K562 (cell line): ENCODE data around the gene NNAT. TPM values are rescaled to one million over a fixed set of nuclear protein-coding genes. Genes with fewer than 3 reads are reported as not detected.

Experiments
- ATAC-seq: fragments of 200-7000 bp; cut with Tn5 transposase; 3 replicates; pipeline ENCODE4 v1.9.1; 2020; ENCODE audit warnings: moderate library complexity
- BruUV-seq: library from RNA; stranded (reverse); fragments of 400-500 nt; replicated peaks from 2 replicates; lab custom pipeline; 2021; lab: Mats Ljungman, UMichigan
- CTCF ChIA-PET: fragments of 300-600 bp; formaldehyde crosslinking; extraction: SDS; loops from one replicate; lab custom pipeline; 2021; ENCODE audit warnings: low intra/inter-chr PET ratio; lab: Yijun Ruan, JAX
- POLR2A ChIA-PET: fragments of 300-600, 350-650 bp; sonication (Branson Sonifier 250); formaldehyde crosslinking; extraction: SDS; loops from one replicate; lab custom pipeline; 2021; ENCODE audit warnings: antibody characterized with exemption, inconsistent platforms; lab: Yijun Ruan, JAX
- DNase-seq, 4 experiments: peaks; one replicate each; pipeline versions ENCODE4 v3.0.0 to v3.0.0-alpha.2; 2011 to 2018; ENCODE audit warnings: low spot score in 3 of 4, mixed read lengths in 3 of 4; ENCODE audit errors: extremely low read depth in 1 of 4
- FAIRE-seq: peaks from 2 replicates; lab custom pipeline; 2011; peaks lifted over from hg19 to GRCh38; lab: Jason Lieb, UNC
- H2AFZ ChIP-seq: 2 replicates; pipeline ENCODE4 v1.6.0; 2011; ENCODE audit warnings: low read depth, low read length, control low read depth, inconsistent platforms
- H3K27ac ChIP-seq: fragments of 200-600 bp; 3 replicates; pipeline ENCODE4 v1.8.0; 2011; ENCODE audit warnings: low read depth, mild to moderate bottlenecking, control low read depth, inconsistent platforms, low read length, moderate library complexity, mixed read lengths; ENCODE audit errors: extremely low read depth
- H3K27me3 ChIP-seq, 2 experiments: fragments of 300-600 bp in 1 of 2; 2 replicates in 1 of 2; 3 replicates in 1 of 2; pipeline versions ENCODE4 v1.6.0 to v1.8.0; 2011; ENCODE audit warnings: inconsistent platforms in 2 of 2, low read length in 2 of 2, mild to moderate bottlenecking in 1 of 2, mixed read lengths in 1 of 2, moderate library complexity in 1 of 2; ENCODE audit not compliant: control insufficient read depth in 2 of 2, insufficient read depth in 2 of 2
- H3K36me3 ChIP-seq: fragments of 300-600 bp; 3 replicates; pipeline ENCODE4 v1.8.0; 2011; ENCODE audit warnings: mild to moderate bottlenecking, low read length, inconsistent platforms; ENCODE audit not compliant: control insufficient read depth, insufficient read depth
- H3K4me1 ChIP-seq, 2 experiments: fragments of 200-600 bp in 1 of 2; replicated peaks in 1 of 2; 2 replicates in 1 of 2; 3 replicates in 1 of 2; pipeline versions ENCODE4 v1.5.1 to v1.8.0; 2011; ENCODE audit warnings: inconsistent platforms in 2 of 2, low read length in 2 of 2, mild to moderate bottlenecking in 1 of 2, mixed read lengths in 1 of 2, moderate library complexity in 1 of 2; ENCODE audit not compliant: control insufficient read depth in 2 of 2, insufficient read depth in 2 of 2
- H3K4me2 ChIP-seq: 2 replicates; pipeline ENCODE4 v1.6.1; 2011; ENCODE audit warnings: low read length, control low read depth, inconsistent platforms, mixed read lengths; ENCODE audit not compliant: insufficient read depth
- H3K4me3 ChIP-seq: fragments of 200-600 bp; sonication (generic), shearing (Covaris generic); 2 replicates; pipeline ENCODE4 v1.5.1; 2016; ENCODE audit warnings: control low read depth, inconsistent platforms
- H3K79me2 ChIP-seq: fragments of 200-600 bp; 3 replicates; pipeline ENCODE4 v1.8.0; 2011; ENCODE audit warnings: low read length, inconsistent platforms; ENCODE audit not compliant: control insufficient read depth, insufficient read depth
- H3K9ac ChIP-seq, 2 experiments: 2 replicates each; pipeline versions ENCODE4 v1.6.0 to v1.6.1; 2011; ENCODE audit warnings: low read depth in 2 of 2, low read length in 2 of 2, control low read depth in 1 of 2, inconsistent platforms in 1 of 2, mild to moderate bottlenecking in 1 of 2, mixed read lengths in 1 of 2; ENCODE audit not compliant: insufficient read depth in 1 of 2
- H3K9me1 ChIP-seq: one replicate; pipeline ENCODE4 v1.6.0; 2011; ENCODE audit warnings: inconsistent platforms, mild to moderate bottlenecking, low read length, moderate library complexity; ENCODE audit not compliant: control insufficient read depth, insufficient read depth
- H3K9me3 ChIP-seq: replicated peaks from 2 replicates; pipeline ENCODE4 v1.5.1; 2011; ENCODE audit warnings: low read depth, low read length, inconsistent platforms; ENCODE audit not compliant: control insufficient read depth, insufficient read depth
- H4K20me1 ChIP-seq: replicated peaks from 2 replicates; pipeline ENCODE4 v1.6.1; 2011; ENCODE audit warnings: low read length, inconsistent platforms, mixed read lengths; ENCODE audit not compliant: control insufficient read depth, insufficient read depth
- CBX8 ChIP-seq: fragments of 200-600 bp; sonication (generic); IDR thresholded peaks from 2 replicates; pipeline ENCODE4 v1.6.1; 2012; ENCODE audit warnings: borderline replicate concordance, mixed run types, low read depth, mild to moderate bottlenecking, moderate library complexity, mixed read lengths, low read length, control low read depth, inconsistent platforms; ENCODE audit not compliant: poor library complexity, severe bottlenecking; ENCODE audit errors: extremely low read depth
- DPF2 ChIP-seq: fragments of 450-650 bp; IDR thresholded peaks from 2 replicates; pipeline ENCODE4 v1.6.1; 2016
- FOXA1 ChIP-seq: fragments of 450-650 bp; IDR thresholded peaks from 2 replicates; pipeline ENCODE4 v1.6.1; 2016; ENCODE audit warnings: mild to moderate bottlenecking, borderline replicate concordance
- HDAC1 ChIP-seq, 2 experiments: fragments of 450-650 bp; IDR thresholded peaks; 2 replicates each; pipeline ENCODE4 v1.6.1; 2016 to 2017; ENCODE audit warnings: inconsistent platforms in 1 of 2, mild to moderate bottlenecking in 1 of 2, moderate library complexity in 1 of 2
- HDAC8 ChIP-seq: fragments of 450-650 bp; IDR thresholded peaks from 2 replicates; pipeline ENCODE4 v1.6.1; 2016; ENCODE audit warnings: mild to moderate bottlenecking, missing genetic modification characterization, moderate library complexity, missing compliant biosample characterization
- NFE2L1 ChIP-seq: fragments of 450-650 bp; IDR thresholded peaks from 2 replicates; pipeline ENCODE4 v1.6.1; 2016; ENCODE audit warnings: missing genetic modification characterization, low read depth, mild to moderate bottlenecking, missing compliant biosample characterization, moderate library complexity, borderline replicate concordance
- NR2C1 ChIP-seq, 2 experiments: fragments of 450-650 bp; IDR thresholded peaks; 2 replicates each; pipeline ENCODE4 v1.6.1; 2017; ENCODE audit warnings: mild to moderate bottlenecking in 2 of 2, antibody characterized with exemption in 1 of 2, inconsistent platforms in 1 of 2, missing compliant biosample characterization in 1 of 2, missing genetic modification characterization in 1 of 2
- NRF1 ChIP-seq, 2 experiments: fragments of 450-650 bp; IDR thresholded peaks in 1 of 2; conservative IDR thresholded peaks in 1 of 2; 2 replicates each; pipeline ENCODE4 v1.6.1; 2014; ENCODE audit warnings: mild to moderate bottlenecking in 2 of 2
- NUFIP1 ChIP-seq: fragments of 450-650 bp; IDR thresholded peaks from 2 replicates; pipeline ENCODE4 v1.6.1; 2018; ENCODE audit not compliant: partially characterized antibody
- ZBTB1 ChIP-seq: sonication (generic); formaldehyde crosslinking; IDR thresholded peaks from 2 replicates; pipeline ENCODE4 v1.8.1; 2023; ENCODE audit warnings: missing genetic modification reagents, low read depth, mild to moderate bottlenecking, borderline replicate concordance
- ZNF668 ChIP-seq: fragments of 250-450 bp; sonication (Bioruptor Pico); IDR thresholded peaks from 2 replicates; pipeline ENCODE4 v1.8.0; 2022; ENCODE audit warnings: mild to moderate bottlenecking, inconsistent platforms
- WGBS: fragments of 100-300 bp; shearing (Covaris generic); methylation state at CpG from one replicate; pipeline ENCODE4 v1.1.6; 2016; ENCODE audit warnings: low coverage, mixed read lengths; ENCODE audit not compliant: insufficient coverage; ENCODE audit errors: missing lambda C conversion rate; 5-methylcytosine and 5-hydroxymethylcytosine counted together
- in situ Hi-C: fragments of 300-500 bp; cut with MboI; formaldehyde crosslinking; loops from 4 replicates; pipeline ENCODE4 v1.15.0; 2018; ENCODE audit warnings: inconsistent platforms, mixed read lengths
- intact Hi-C: fragments of 100-400 bp; cut with micrococcal nuclease; formaldehyde crosslinking; loops from 2 replicates; pipeline ENCODE4 v1.14.2; 2022
- polyA plus RNA-seq, 8 experiments: library from polyadenylated mRNA; depleted of rRNA in 4 of 8; stranded (reverse) in 5 of 8; unstranded in 3 of 8; fragments of >200 nt; fragmentation: Nextera tagmentation in 2 of 8; fragmentation: Illumina TruSeq in 1 of 8; extraction: Ambion mirVana in 2 of 8; extraction: Trizol in 1 of 8; gene quantifications; 2 replicates each; pipeline versions ENCODE4 v1.2.1 to v1.2.3, GENCODE V29; 2011 to 2014; ENCODE audit warnings: inconsistent platforms in 1 of 8, missing spikeins in 1 of 8
- total RNA-seq, 7 experiments: library from RNA; depleted of rRNA in 6 of 7; stranded (reverse); fragments of >200 nt in 6 of 7; fragmentation: Illumina TruSeq in 2 of 7; extraction: Trizol in 2 of 7; gene quantifications; 2 replicates each; pipeline versions ENCODE4 v1.2.1 to v1.2.3, GENCODE V29; 2011 to 2021; ENCODE audit warnings: low replicate concordance in 1 of 7
- TF ChIP-seq, protein P1 (sequence below): sonication (generic); formaldehyde crosslinking; IDR thresholded peaks from 2 replicates; pipeline ENCODE4 v1.8.0; 2023; ENCODE audit warnings: mild to moderate bottlenecking, missing genetic modification reagents
- TF ChIP-seq, protein P2 (sequence below): fragments of 450-650 bp; formaldehyde crosslinking; conservative IDR thresholded peaks from 2 replicates; pipeline ENCODE4 v1.4.0; 2022; ENCODE audit warnings: mild to moderate bottlenecking, missing genetic modification characterization

NNAT gene
- total and polyA plus RNA-seq, 9 of the 15 experiments (the other 6 are each of a cell fraction or from before 2014, with no cell fraction given), result 0.13 TPM; not detected in 8

DNA sequence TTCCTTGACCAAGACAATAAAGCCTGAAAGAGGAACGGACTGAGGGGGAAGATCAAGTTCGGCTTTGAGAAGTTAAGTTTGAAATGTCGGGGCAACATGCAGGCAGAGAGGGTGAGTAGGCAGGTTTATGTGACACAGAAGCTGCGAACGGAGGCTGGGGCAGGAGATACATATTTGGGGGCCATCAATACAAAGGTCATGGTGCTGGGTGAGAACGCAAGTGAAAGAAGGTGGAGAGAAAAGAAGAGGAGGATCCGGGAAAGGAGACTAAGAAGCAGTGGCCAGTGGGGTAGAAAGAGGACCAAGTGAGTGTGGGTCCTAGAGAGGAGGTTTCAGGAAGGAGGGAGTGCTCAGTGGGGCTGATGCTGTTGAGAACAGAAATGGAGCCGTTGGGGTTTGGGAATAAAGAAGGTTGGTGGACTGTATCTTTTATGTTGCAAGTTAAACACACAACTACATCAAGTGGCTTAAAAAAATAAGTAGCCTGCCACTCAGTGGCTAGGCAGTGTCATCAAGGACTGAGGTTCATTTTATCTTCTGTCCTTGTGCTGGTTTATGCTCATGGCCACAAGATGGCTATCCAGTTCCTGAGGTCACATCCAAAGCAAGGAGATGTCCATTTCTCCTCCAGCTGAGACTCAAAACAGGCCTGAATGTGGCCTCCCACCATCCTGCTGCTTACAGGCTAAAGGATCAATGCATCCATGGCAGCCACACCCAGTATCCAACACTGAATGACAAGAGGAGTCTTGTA is 8.3 kb downstream of the NNAT start (continued):
- TF ChIP-seq NRF1 (conservative IDR thresholded peaks at IDR 0.05 in 1 of 2, IDR thresholded peaks at IDR 0.05 in 1 of 2) (0 out of 4 replicates have a peak, but pooled peaks of 1 of the 2 experiments have one; percentile 10), DPF2 (no peak)

DNA sequence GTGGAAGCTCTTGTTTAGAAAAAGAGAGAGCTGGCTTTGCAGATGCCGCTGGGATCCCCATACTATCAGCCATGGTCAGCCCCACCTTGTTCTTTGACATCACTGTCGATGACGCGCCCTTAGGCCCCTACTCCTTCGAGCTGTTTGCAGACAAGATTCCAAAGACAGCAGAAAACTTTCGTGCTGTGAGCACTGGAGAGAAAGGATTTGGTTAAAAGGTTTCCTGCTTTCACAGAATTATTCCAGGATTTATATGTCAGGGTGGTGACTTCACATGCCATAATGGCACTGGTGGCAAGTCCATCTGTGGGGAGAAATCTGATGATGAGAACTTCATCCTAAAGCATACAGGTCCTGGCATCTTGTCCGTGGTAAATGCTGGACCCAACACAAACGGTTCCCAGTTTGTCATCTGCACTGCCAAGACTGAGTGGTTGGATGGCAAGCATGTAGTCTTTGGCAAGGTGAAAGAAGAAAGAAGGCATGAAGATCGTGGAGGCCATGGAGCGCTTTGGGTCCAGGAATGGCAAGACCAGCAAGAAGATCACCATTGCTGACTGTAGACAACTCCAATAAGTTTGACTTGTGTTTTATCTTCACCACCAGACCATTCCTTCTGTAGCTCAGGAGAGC is 9.0 kb downstream of the NNAT start:
- Histone ChIP-seq H3K27ac (no peak overlapping the region), H3K9me1 (peaks cover 1% of the 10 kb centered on the region), H3K79me2 (peaks cover 24% of the 10 kb centered on the region), H3K9ac (no peak overlapping the region), H3K27me3 (no peaks in the 10 kb centered on the region), H4K20me1 (no peaks in the 10 kb centered on the region; the same call in 1 of the 2 replicates), H3K4me3 (no peak overlapping the region), H3K4me1 (peaks cover 20 to 23% of the 10 kb centered on the region in 2 experiments), H3K9me3 (no peaks in the 10 kb centered on the region), H3K4me2 (no peak overlapping the region), H3K36me3 (0 out of 3 replicates have a peak, but pooled peaks cover under 1% of the 10 kb centered on the region), H2AFZ (no peak overlapping the region)
- WGBS, result 41% methylated on average over 10 of the region's 10 CpGs
- intact Hi-C loops, result loop anchor here (2.0 to 5.0 kb wide), 3 partner anchors 138 to 263 kb away; no protein-coding TSS in a partner anchor
- in situ Hi-C loops, result loop anchor here (5.0 to 10.0 kb wide), 2 partner anchors 258 to 275 kb away; no protein-coding TSS in a partner anchor
- DNase-seq (no peak), ATAC-seq (no peak), FAIRE-seq (no peak)
- BruUV-seq, result no TSS peak
- ChIA-PET POLR2A (interaction anchor here (0.6 to 0.8 kb wide), 2 partner anchors 29 to 364 kb away, joined by 3 to 4 read pairs; no protein-coding TSS in a partner anchor), CTCF (no interaction called here)
- TF ChIP-seq ZNF668, result no peak
- TF ChIP-seq CBX8, result no peak
- TF ChIP-seq, protein P1, sequence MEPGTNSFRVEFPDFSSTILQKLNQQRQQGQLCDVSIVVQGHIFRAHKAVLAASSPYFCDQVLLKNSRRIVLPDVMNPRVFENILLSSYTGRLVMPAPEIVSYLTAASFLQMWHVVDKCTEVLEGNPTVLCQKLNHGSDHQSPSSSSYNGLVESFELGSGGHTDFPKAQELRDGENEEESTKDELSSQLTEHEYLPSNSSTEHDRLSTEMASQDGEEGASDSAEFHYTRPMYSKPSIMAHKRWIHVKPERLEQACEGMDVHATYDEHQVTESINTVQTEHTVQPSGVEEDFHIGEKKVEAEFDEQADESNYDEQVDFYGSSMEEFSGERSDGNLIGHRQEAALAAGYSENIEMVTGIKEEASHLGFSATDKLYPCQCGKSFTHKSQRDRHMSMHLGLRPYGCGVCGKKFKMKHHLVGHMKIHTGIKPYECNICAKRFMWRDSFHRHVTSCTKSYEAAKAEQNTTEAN (CRISPR knock-in tag), result no peak
- no peak for TF ChIP-seq FOXA1
- no peak for TF ChIP-seq HDAC8 (tag)
- TF ChIP-seq NFE2L1 (tag), result no peak
- TF ChIP-seq HDAC1 (IDR thresholded peaks at IDR 0.05), result no peak
- TF ChIP-seq, protein P2, sequence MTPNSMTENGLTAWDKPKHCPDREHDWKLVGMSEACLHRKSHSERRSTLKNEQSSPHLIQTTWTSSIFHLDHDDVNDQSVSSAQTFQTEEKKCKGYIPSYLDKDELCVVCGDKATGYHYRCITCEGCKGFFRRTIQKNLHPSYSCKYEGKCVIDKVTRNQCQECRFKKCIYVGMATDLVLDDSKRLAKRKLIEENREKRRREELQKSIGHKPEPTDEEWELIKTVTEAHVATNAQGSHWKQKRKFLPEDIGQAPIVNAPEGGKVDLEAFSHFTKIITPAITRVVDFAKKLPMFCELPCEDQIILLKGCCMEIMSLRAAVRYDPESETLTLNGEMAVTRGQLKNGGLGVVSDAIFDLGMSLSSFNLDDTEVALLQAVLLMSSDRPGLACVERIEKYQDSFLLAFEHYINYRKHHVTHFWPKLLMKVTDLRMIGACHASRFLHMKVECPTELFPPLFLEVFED (CRISPR knock-in tag), result no peak
- no peak for TF ChIP-seq NR2C1 (IDR thresholded peaks at IDR 0.05)
- no peak for TF ChIP-seq NR2C1 (tag; IDR thresholded peaks at IDR 0.05)
- TF ChIP-seq NUFIP1, result no peak
- TF ChIP-seq ZBTB1, result no peak
